ENCODE data around the gene POFUT2.

DNA sequence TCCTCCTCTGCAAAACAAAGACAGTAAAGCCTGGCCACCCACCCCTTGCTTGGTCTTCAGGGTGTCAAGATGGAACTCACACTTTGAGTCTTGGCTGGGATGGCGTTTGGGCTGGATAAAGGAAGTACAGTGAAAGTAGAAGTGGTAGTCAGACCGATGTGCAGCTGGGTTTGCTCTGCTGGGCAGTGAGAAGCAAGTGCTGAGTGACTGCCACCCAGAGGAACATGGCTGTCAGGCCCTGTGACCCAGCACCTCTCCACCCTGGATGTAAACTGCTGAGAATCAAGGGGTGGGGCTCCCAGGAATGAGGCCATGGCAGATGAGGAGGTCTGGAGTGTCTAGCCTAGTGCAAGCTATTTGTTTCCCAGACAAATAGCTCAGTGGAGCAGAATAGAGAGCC lies 51.2 kb downstream of the POFUT2 start:
- TF ChIP-seq ZNF274 (IDR thresholded peaks at IDR 0.05; ENCODE audit: low read depth, low read length) (no peak), YY1 (IDR thresholded peaks at IDR 0.05; ENCODE audit: insufficient read depth, insufficient read length) (no peak), SUZ12 (IDR thresholded peaks at IDR 0.05; ENCODE audit: extremely low read depth, insufficient read depth, insufficient read length) (no peak)
